ENCODE measurements around the gene AK5.
A peak's percentile ranks its signal among the peaks of the same experiment; 100 is the strongest.
"Not testable (repeated sequence)": the region's sequence is repeated elsewhere in the genome, so short reads cannot be mapped to it uniquely, and the experiment has no call there.

AK5 gene

GRCh38 chr1:77509898-77510297, 228.1 kb downstream of the AK5 start:
- Histone ChIP-seq H3K36me3 (ENCODE audit: low read depth) (no peaks in the 10 kb centered on the region), H3K9me3 (ENCODE audit: severe bottlenecking) (no peaks in the 10 kb centered on the region), H3K27me3 (ENCODE audit: insufficient read depth, poor library complexity, severe bottlenecking) (no peaks in the 10 kb centered on the region), H3K4me3 (ENCODE audit: severe bottlenecking) (no peak overlapping the region), H3K4me1 (ENCODE audit: insufficient read depth, poor library complexity, severe bottlenecking) (peaks cover 10% of the 10 kb centered on the region), H3K27ac (ENCODE audit: poor library complexity, severe bottlenecking) (no peak overlapping the region)
- TF ChIP-seq, protein P1, sequence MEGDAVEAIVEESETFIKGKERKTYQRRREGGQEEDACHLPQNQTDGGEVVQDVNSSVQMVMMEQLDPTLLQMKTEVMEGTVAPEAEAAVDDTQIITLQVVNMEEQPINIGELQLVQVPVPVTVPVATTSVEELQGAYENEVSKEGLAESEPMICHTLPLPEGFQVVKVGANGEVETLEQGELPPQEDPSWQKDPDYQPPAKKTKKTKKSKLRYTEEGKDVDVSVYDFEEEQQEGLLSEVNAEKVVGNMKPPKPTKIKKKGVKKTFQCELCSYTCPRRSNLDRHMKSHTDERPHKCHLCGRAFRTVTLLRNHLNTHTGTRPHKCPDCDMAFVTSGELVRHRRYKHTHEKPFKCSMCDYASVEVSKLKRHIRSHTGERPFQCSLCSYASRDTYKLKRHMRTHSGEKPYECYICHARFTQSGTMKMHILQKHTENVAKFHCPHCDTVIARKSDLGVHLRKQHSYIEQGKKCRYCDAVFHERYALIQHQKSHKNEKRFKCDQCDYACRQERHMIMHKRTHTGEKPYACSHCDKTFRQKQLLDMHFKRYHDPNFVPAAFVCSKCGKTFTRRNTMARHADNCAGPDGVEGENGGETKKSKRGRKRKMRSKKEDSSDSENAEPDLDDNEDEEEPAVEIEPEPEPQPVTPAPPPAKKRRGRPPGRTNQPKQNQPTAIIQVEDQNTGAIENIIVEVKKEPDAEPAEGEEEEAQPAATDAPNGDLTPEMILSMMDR (IDR thresholded peaks at IDR 0.05; ENCODE audit: poor library complexity, severe bottlenecking), result no peak
- DNase-seq (ENCODE audit: low spot score) (no peak), ATAC-seq (ENCODE audit: low read depth) (no peak)

DNA sequence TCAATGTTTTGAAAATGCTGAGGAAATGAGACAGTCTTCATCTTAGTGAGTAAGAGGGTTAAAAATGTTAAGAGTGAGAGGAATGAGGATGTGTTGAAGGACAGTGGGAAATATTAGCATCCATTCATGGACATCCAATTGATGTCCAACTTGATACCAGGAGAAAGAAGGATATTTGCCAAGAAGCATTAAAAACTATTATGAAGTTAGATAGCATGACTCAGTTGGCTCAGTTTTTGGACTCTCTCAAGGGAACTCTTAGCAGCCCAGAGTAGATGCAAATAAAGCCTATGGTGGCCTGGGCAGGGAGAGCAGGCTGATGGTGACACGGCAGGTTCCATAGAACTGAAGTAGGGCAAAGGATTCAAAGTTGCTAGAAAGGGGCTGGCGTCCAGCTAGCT, 229.6 kb downstream of the AK5 start:
- peak overlapping the region; percentile 59 for H3K27ac ChIP-seq (ENCODE audit: poor library complexity, severe bottlenecking)
- no peaks in the 10 kb centered on the region for H3K9me3 ChIP-seq (ENCODE audit: severe bottlenecking)
- TF ChIP-seq, protein P1 (IDR thresholded peaks at IDR 0.05; ENCODE audit: poor library complexity, severe bottlenecking), result no peak
- no peaks in the 10 kb centered on the region for H3K27me3 ChIP-seq (ENCODE audit: insufficient read depth, poor library complexity, severe bottlenecking)
- DNase-seq (ENCODE audit: low spot score), result no peak
- ATAC-seq (ENCODE audit: low read depth), result peak; percentile 76
- H3K4me3 ChIP-seq (ENCODE audit: severe bottlenecking), result no peak overlapping the region
- peaks cover 10% of the 10 kb centered on the region for H3K4me1 ChIP-seq (ENCODE audit: insufficient read depth, poor library complexity, severe bottlenecking)
- no peaks in the 10 kb centered on the region for H3K36me3 ChIP-seq (ENCODE audit: low read depth)

DNA sequence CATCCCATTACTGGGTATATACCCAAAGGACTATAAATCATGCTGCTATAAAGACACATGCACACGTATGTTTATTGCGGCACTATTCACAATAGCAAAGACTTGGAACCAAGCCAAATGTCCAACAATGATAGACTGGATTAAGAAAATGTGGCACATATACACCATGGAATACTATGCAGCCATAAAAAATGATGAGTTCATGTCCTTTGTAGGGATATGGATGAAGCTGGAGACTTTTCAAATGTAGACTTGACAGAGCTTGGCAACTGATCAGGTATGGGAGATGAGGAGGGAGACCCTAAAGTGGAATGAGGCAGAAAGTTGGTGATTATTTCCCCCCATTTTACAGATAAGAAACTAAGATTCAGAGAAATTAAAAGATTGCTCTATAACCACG, 230.8 kb downstream of the AK5 start:
- not testable (repeated sequence) for DNase-seq (ENCODE audit: low spot score); H3K9me3 ChIP-seq (ENCODE audit: severe bottlenecking); H3K4me3 ChIP-seq (ENCODE audit: severe bottlenecking); H3K27me3 ChIP-seq (ENCODE audit: insufficient read depth, poor library complexity, severe bottlenecking); H3K36me3 ChIP-seq (ENCODE audit: low read depth); H3K27ac ChIP-seq (ENCODE audit: poor library complexity, severe bottlenecking); ATAC-seq (ENCODE audit: low read depth)
- peaks cover 10% of the 10 kb centered on the region for H3K4me1 ChIP-seq (ENCODE audit: insufficient read depth, poor library complexity, severe bottlenecking)

DNA sequence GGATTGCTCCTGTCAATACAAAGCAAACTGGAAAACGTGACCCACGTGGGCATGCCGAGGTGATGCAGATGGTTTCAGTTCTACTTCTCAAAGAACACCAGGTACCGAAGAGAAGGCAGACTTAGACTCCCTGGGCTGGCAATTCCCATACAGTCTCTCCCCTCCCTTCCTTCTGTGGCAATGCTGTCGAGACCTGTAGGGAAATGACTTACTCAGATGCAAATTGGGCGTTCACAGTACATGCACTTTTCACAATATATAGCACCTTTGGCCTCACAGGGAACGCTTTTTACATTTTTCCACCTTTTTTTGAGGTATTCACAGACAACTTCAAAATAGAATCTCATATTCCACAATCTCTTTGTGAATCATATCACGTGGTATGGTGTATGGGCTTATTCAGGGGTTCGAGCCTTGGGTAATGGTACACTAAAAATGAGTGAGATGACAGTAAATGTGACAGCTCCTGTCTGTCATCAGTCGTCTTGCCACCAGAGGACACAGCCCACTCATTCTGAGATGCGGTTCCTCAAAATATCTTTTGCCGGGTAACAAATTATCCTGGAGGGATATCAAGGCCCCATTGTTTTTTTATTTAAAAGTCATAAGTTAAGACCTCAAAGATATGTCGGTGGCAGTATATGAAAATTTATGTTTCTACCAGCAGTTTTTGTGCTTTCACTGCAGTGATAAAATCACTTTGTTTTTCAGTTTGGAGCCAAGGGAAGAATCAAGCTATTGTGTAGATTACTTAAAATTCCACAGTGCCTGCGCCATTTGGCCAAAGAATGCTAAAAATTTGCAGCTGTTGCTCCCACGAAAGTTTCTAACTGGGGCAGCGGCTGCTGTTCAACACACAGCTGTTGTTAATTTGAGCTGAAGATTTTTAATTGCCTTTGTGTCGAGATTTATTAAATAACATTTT, 232.3 kb downstream of the AK5 start:
- TF ChIP-seq, protein P1 (IDR thresholded peaks at IDR 0.05; ENCODE audit: poor library complexity, severe bottlenecking), result no peak
- H3K27ac ChIP-seq (ENCODE audit: poor library complexity, severe bottlenecking), result no peak overlapping the region
- peaks cover 10% of the 10 kb centered on the region for H3K4me1 ChIP-seq (ENCODE audit: insufficient read depth, poor library complexity, severe bottlenecking)
- H3K36me3 ChIP-seq (ENCODE audit: low read depth), result no peaks in the 10 kb centered on the region
- ATAC-seq (ENCODE audit: low read depth) (no peak), DNase-seq (ENCODE audit: low spot score) (no peak)
- H3K9me3 ChIP-seq (ENCODE audit: severe bottlenecking), result no peaks in the 10 kb centered on the region
- no peaks in the 10 kb centered on the region for H3K27me3 ChIP-seq (ENCODE audit: insufficient read depth, poor library complexity, severe bottlenecking)
- H3K4me3 ChIP-seq (ENCODE audit: severe bottlenecking), result no peak overlapping the region

DNA sequence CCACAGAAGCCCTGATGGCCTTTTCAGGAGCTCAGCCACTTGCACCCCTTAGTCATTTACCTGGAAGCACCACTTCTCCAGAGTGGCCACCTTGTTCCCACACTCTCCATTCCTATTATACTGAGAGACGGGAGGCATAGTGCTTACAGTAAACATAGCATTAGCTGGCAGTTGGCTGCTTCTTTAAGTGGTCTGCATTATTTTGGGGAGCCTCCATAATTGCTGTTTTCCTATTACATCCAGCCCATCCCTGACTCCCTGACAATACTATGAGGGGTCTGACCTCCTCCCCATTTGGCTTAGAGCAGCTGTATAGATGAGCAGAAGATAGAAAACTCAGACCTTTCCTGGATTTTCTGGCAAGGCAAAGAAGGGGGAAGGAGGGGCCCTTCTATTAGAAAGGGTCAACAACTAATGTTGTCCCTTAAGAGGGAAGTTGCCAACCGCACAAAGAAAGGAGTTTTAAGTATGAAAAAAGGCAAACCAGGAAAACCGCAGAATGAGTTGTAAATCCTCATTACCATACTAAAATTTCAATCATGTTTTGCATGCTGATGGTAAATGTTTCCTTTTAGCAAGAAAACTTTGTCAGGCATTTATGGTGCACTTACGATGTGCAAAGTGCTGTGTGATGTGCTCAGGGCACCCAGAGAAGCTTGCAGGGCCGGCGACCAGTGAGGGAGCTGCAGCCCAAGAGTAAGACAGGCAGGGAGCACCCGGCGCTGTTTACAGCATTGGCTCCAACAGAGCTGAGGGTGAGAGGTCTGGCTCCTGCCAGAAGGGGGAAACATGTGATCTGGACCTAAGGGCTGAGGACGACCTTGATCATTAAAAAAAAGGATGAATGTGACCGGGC, 233.3 kb downstream of the AK5 start:
- DNase-seq (ENCODE audit: low spot score) (no peak), ATAC-seq (ENCODE audit: low read depth) (no peak)
- Histone ChIP-seq H3K27me3 (ENCODE audit: insufficient read depth, poor library complexity, severe bottlenecking) (no peaks in the 10 kb centered on the region), H3K4me3 (ENCODE audit: severe bottlenecking) (no peak overlapping the region), H3K36me3 (ENCODE audit: low read depth) (no peaks in the 10 kb centered on the region), H3K4me1 (ENCODE audit: insufficient read depth, poor library complexity, severe bottlenecking) (peaks cover 10% of the 10 kb centered on the region), H3K9me3 (ENCODE audit: severe bottlenecking) (no peaks in the 10 kb centered on the region), H3K27ac (ENCODE audit: poor library complexity, severe bottlenecking) (no peak overlapping the region)
- TF ChIP-seq, protein P1 (IDR thresholded peaks at IDR 0.05; ENCODE audit: poor library complexity, severe bottlenecking), result no peak

All from RWPE2 (cell line).